GM19395 (cell line): ENCODE measurements around the gene DPY19L3.
"Not testable (repeated sequence)": the region's sequence is repeated elsewhere in the genome, so short reads cannot be mapped to it uniquely, and the experiment has no call there.

Experiments
- ATAC-seq: cut with Tn5 transposase; IDR thresholded peaks from one replicate; pipeline ENCODE4 v1.9.1; 2021; ENCODE audit warnings: mild to moderate bottlenecking, moderate library complexity; ENCODE audit not compliant: unreplicated experiment

DPY19L3 gene

GRCh38 chr19:32405431-32406160, at the start of gene DPY19L3:
Gene DPY19L3, plus strand, starts transcription at chr19:32405770. Its CDS starts 2,484 bp downstream, at chr19:32408254.
- ATAC-seq, result peak; percentile 95

- no peak for ATAC-seq
Measured at GRCh38 chr19:32357720-32358119, 47.9 kb upstream of the DPY19L3 start.

GRCh38 chr19:32358321-32358720, 47.2 kb upstream of the DPY19L3 start:
- ATAC-seq, result no peak

GRCh38 chr19:32359581-32359980, 46.0 kb upstream of the DPY19L3 start:
- ATAC-seq, result no peak

- no peak for ATAC-seq
Measured at GRCh38 chr19:32361574-32362317, 43.8 kb upstream of the DPY19L3 start.

GRCh38 chr19:32362318-32362691, 43.3 kb upstream of the DPY19L3 start:
- no peak for ATAC-seq

- no peak for ATAC-seq
Measured at GRCh38 chr19:32363175-32363574, 42.4 kb upstream of the DPY19L3 start.

GRCh38 chr19:32363632-32364031, 41.9 kb upstream of the DPY19L3 start:
- ATAC-seq, result no peak

GRCh38 chr19:32364040-32364439, 41.5 kb upstream of the DPY19L3 start:
- no peak for ATAC-seq

- ATAC-seq, result no peak
Measured at GRCh38 chr19:32367063-32367462, 38.5 kb upstream of the DPY19L3 start.

GRCh38 chr19:32367948-32368536, 37.5 kb upstream of the DPY19L3 start:
- no peak for ATAC-seq

GRCh38 chr19:32368787-32369186, 36.8 kb upstream of the DPY19L3 start:
- ATAC-seq, result no peak

GRCh38 chr19:32372726-32373517, 32.6 kb upstream of the DPY19L3 start:
- ATAC-seq, result no peak

- no peak for ATAC-seq
Measured at GRCh38 chr19:32373585-32374295, 31.8 kb upstream of the DPY19L3 start.

- not testable (repeated sequence) for ATAC-seq
Measured at GRCh38 chr19:32374362-32374761, 31.2 kb upstream of the DPY19L3 start.

GRCh38 chr19:32377088-32377487, 28.5 kb upstream of the DPY19L3 start:
- ATAC-seq, result not testable (repeated sequence)

GRCh38 chr19:32380269-32380668, 25.3 kb upstream of the DPY19L3 start:
- ATAC-seq, result no peak

GRCh38 chr19:32387701-32388392, 17.7 kb upstream of the DPY19L3 start:
- no peak for ATAC-seq

- no peak for ATAC-seq
Measured at GRCh38 chr19:32388393-32388855, 17.1 kb upstream of the DPY19L3 start.

- no peak for ATAC-seq
Measured at GRCh38 chr19:32392901-32393300, 12.7 kb upstream of the DPY19L3 start.
